B cell (primary cell): ENCODE data around the gene ESPL1. TPM values are rescaled to one million over a fixed set of nuclear protein-coding genes. Genes with fewer than 3 reads are reported as not detected.

Experiments used
- ATAC-seq: fragments of 200-7000 bp; cut with Tn5 transposase; one replicate; pipeline ENCODE4 v1.10.0; 2021; ENCODE audit warnings: low read depth, mild to moderate bottlenecking, moderate number of reproducible peaks, moderate library complexity
- CTCF ChIA-PET: fragments of 350-600 bp; sonication (Branson Sonifier 250); formaldehyde crosslinking; loops from one replicate; lab custom pipeline; 2021; ENCODE audit warnings: antibody characterized with exemption, inconsistent platforms; lab: Charles Lee
- POLR2A ChIA-PET: fragments of 350-600 bp; sonication (Branson Sonifier 250); formaldehyde crosslinking; loops from one replicate; lab custom pipeline; 2021; ENCODE audit warnings: antibody characterized with exemption; lab: Charles Lee
- DNase-seq: peaks from one replicate; pipeline ENCODE4 v3.0.0; 2013
- H2AFZ ChIP-seq: 2 replicates; pipeline ENCODE4 v1.6.1; 2012; ENCODE audit warnings: mild to moderate bottlenecking, low read depth, low read length; ENCODE audit not compliant: insufficient read depth, poor library complexity, severe bottlenecking
- H3K27ac ChIP-seq, 2 donors: 1 replicate in 1 of 2; 2 replicates in 1 of 2; pipeline ENCODE4 v1.5.1; 2012 to 2013; ENCODE audit warnings: low read length in 2 of 2, mild to moderate bottlenecking in 2 of 2, moderate library complexity in 1 of 2
- H3K27me3 ChIP-seq, 4 experiments: fragments of 200-600 bp in 1 of 4; sonication (generic) in 1 of 4; replicated peaks in 1 of 4; 1 replicate in 2 of 4; 2 replicates in 2 of 4; pipeline versions ENCODE4 v1.6.1 to v1.7.0; 2013 to 2016; ENCODE audit warnings: low read length in 3 of 4, mild to moderate bottlenecking in 2 of 4, mixed read lengths in 1 of 4, moderate library complexity in 1 of 4; ENCODE audit not compliant: insufficient read depth in 4 of 4, control insufficient read depth in 3 of 4; ENCODE audit errors: control extremely low read depth in 1 of 4
- H3K36me3 ChIP-seq, 2 experiments: replicated peaks in 1 of 2; 1 replicate in 1 of 2; 2 replicates in 1 of 2; pipeline versions ENCODE4 v1.6.1 to v1.7.1; 2013; ENCODE audit warnings: low read length in 1 of 2; ENCODE audit not compliant: insufficient read depth in 2 of 2, control insufficient read depth in 1 of 2; ENCODE audit errors: control extremely low read depth in 1 of 2, extremely low read depth in 1 of 2
- H3K4me1 ChIP-seq, 2 donors: fragments of 200-600 bp in 1 of 2; sonication (generic) in 1 of 2; 1 replicate in 1 of 2; 2 replicates in 1 of 2; pipeline versions ENCODE4 v1.5.1 to v1.6.1; 2013 to 2017; ENCODE audit warnings: low read length in 2 of 2; ENCODE audit not compliant: control insufficient read depth in 2 of 2, insufficient read depth in 2 of 2
- H3K4me2 ChIP-seq: replicated peaks from 2 replicates; pipeline ENCODE3; 2012; ENCODE audit warnings: mild to moderate bottlenecking, low read depth, low read length; ENCODE audit not compliant: poor library complexity, severe bottlenecking
- H3K4me3 ChIP-seq, 5 experiments: fragments of 200-600 bp in 1 of 5; sonication (generic) in 1 of 5; 1 replicate in 3 of 5; 2 replicates in 2 of 5; pipeline versions ENCODE4 v1.5.1 to v1.7.0; 2011 to 2016; ENCODE audit warnings: low read length in 4 of 5, mild to moderate bottlenecking in 4 of 5, low read depth in 2 of 5, control low read depth in 1 of 5, moderate library complexity in 1 of 5; ENCODE audit not compliant: insufficient read depth in 1 of 5; ENCODE audit errors: control extremely low read depth in 1 of 5, extremely low read depth in 1 of 5
- H3K79me2 ChIP-seq: fragments of 200-600 bp; sonication (generic); one replicate; pipeline ENCODE4 v1.6.0; 2016; ENCODE audit warnings: low read length; ENCODE audit not compliant: control insufficient read depth, insufficient read depth
- H3K9ac ChIP-seq: fragments of 200-600 bp; sonication (generic); 2 replicates; pipeline ENCODE4 v1.6.1; 2017; ENCODE audit warnings: mild to moderate bottlenecking, low read length, moderate library complexity
- H3K9me3 ChIP-seq, 3 donors: one replicate each; pipeline versions ENCODE4 v1.6.1 to v1.7.1; 2013; ENCODE audit warnings: low read length in 2 of 3; ENCODE audit not compliant: control insufficient read depth in 2 of 3, insufficient read depth in 1 of 3; ENCODE audit errors: control extremely low read depth in 1 of 3
- H4K20me1 ChIP-seq: 2 replicates; pipeline ENCODE4 v1.6.0; 2012; ENCODE audit warnings: mild to moderate bottlenecking, low read length; ENCODE audit not compliant: insufficient read depth, control insufficient read depth, poor library complexity, severe bottlenecking
- H3K27ac Mint-ChIP-seq: one replicate; pipeline ENCODE4 v1.8.0; 2021; ENCODE audit warnings: mixed read lengths
- H3K27me3 Mint-ChIP-seq: one replicate; pipeline ENCODE4 v1.8.0; 2021; ENCODE audit warnings: mixed read lengths
- H3K4me1 Mint-ChIP-seq: one replicate; pipeline ENCODE4 v1.8.0; 2021; ENCODE audit warnings: mixed read lengths
- H3K4me3 Mint-ChIP-seq: one replicate; pipeline ENCODE4 v1.8.0; 2021; ENCODE audit warnings: mixed read lengths
- H3K9me3 Mint-ChIP-seq: one replicate; pipeline ENCODE4 v1.8.0; 2022; ENCODE audit warnings: mixed read lengths; ENCODE audit not compliant: insufficient read depth
- CTCF ChIP-seq: fragments of 200-600 bp; IDR thresholded peaks from one replicate; pipeline ENCODE4 v1.8.0; 2022; ENCODE audit warnings: antibody characterized with exemption, mild to moderate bottlenecking
- EZH2 ChIP-seq: IDR thresholded peaks from 2 replicates; pipeline ENCODE4 v1.6.1; 2012; ENCODE audit warnings: borderline replicate concordance, low read depth, mild to moderate bottlenecking, moderate library complexity, low read length; ENCODE audit not compliant: insufficient read depth, poor library complexity, severe bottlenecking
- WGBS: methylation state at CpG from one replicate; pipeline ENCODE4 v1.1.5; 2013; ENCODE audit warnings: missing lambda C conversion rate; ENCODE audit not compliant: insufficient coverage; 5-methylcytosine and 5-hydroxymethylcytosine counted together
- intact Hi-C: fragments of 100-400 bp; cut with micrococcal nuclease; formaldehyde crosslinking; loops from one replicate; pipeline ENCODE4 v1.10.0; 2022
- polyA plus RNA-seq: library from polyadenylated mRNA; depleted of rRNA; stranded (reverse); fragments of >200 nt; gene quantifications from 2 replicates; pipeline ENCODE4 v1.2.3, GENCODE V29; 2012
- total RNA-seq, 2 donors: library from RNA; stranded (reverse); fragments of 120-200 nt in 1 of 2; gene quantifications; 1 replicate in 1 of 2; 2 replicates in 1 of 2; pipeline versions ENCODE4 v1.2.3 to v1.2.4, GENCODE V29; 2013 to 2022

ESPL1 gene
- total and polyA plus RNA-seq, 2 donors (not counting 1 experiment from before 2014, with no cell fraction given) = 0.88 to 2.4 TPM

GRCh38 chr12:53325511-53326061, 57.5 kb downstream of the ESPL1 start:
- Histone ChIP-seq H4K20me1 (no peaks in the 10 kb centered on the region), H3K79me2 (peaks cover 8% of the 10 kb centered on the region), H3K4me2 (peak overlapping the region; percentile 100), H3K27me3 (peaks cover 0 to 27% (median 8%) of the 10 kb centered on the region in 4 experiments), H3K36me3 (no peaks in the 10 kb centered on the region), H3K9me3 (no peaks in the 10 kb centered on the region), H3K4me3 (peak overlapping the region in 4 of 5 experiments; percentile 70 to 85 (median 75)), H3K27ac (peak overlapping the region; percentile 85 to 89), H2AFZ (peak overlapping the region; percentile 94), H3K4me1 (peaks cover 23 to 35% of the 10 kb centered on the region in 2 donors), H3K9ac (peak overlapping the region; percentile 81)
- Mint-ChIP-seq H3K27me3 (peaks cover 17% of the 10 kb centered on the region), H3K27ac (peak overlapping the region; percentile 84), H3K9me3 (no peaks in the 10 kb centered on the region), H3K4me1 (peaks cover 32% of the 10 kb centered on the region), H3K4me3 (peak overlapping the region; percentile 92)
- TF ChIP-seq CTCF = no peak
- no peak for TF ChIP-seq EZH2
- no peak for ATAC-seq
- CTCF ChIA-PET = interaction anchor here (0.9 to 15.1 kb wide), 10 partner anchors 9 to 184 kb away, joined by 3 to 353 read pairs (median 20); partner anchors contain the start of genes MYG1, PFDN5 and TARBP2
- intact Hi-C loops = loop anchor here (2.0 to 10.0 kb wide), 4 partner anchors 27 to 299 kb away; partner anchors contain the start of genes ATF7 and SPRYD3
- POLR2A ChIA-PET = interaction anchor here (0.5 to 4.0 kb wide), 6 partner anchors 9 to 106 kb away, joined by 3 to 21 read pairs (median 6); partner anchors contain the start of gene MYG1
- WGBS = under 1% methylated on average over 49 of the region's 50 CpGs
- peak; percentile 54 for DNase-seq
